Measurements from ENCODE around the gene RPS6KA5. TPM values are rescaled to one million over a fixed set of nuclear protein-coding genes. Genes with fewer than 3 reads are reported as not detected.

Gene RPS6KA5
- total RNA-seq, 1 donor from 2014 or later, result 11.3 TPM

DNA sequence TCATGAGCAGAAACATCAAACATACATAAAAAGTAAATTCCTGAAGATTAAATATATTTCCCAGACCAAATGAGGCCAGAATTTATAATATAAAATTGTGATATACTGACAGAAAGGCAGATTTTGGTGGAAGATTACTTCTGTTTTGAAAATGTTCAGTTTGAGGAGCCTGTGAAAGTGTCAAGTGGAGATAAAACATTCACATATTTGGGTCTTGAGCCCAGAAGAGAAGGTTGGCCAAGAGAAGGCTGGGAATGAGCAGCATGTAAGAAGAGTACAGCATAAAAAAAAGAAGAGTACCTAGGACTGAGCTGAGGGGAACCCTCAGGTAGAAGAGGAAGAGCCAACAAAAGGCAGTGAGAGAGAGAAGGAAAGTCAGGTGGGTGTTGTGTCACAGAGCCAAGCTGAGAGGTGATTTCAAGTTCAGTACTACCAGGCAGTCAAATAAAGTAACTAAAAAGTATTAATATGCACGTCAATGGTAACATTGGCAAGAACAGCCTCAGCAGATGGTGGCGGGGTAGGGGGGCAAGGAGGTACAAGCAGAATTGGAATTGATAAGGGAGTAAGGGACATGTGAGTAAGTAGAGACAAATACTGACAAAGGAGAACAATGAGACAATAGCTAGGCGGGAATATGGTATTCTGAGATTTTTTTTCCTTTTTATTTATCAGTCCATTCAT lies 123.5 kb downstream of the RPS6KA5 start:
- no peak for DNase-seq
- no peaks in the 10 kb centered on the region for H3K27me3 ChIP-seq (ENCODE audit: low read depth)
- H3K27ac ChIP-seq, result no peak overlapping the region
- TF ChIP-seq CTCF (IDR thresholded peaks at IDR 0.05), result no peak
- H3K4me1 ChIP-seq, result no peaks in the 10 kb centered on the region
- H3K9me3 ChIP-seq, result peaks cover 14% of the 10 kb centered on the region
- intact Hi-C loops (cut with DNase I), result no loop called here
- H3K36me3 ChIP-seq, result no peaks in the 10 kb centered on the region
- H3K4me3 ChIP-seq, result no peak overlapping the region
- no peak for ATAC-seq

GRCh38 chr14:90924621-90925340 lies 135.7 kb downstream of the RPS6KA5 start:
- TF ChIP-seq CTCF (IDR thresholded peaks at IDR 0.05), result no peak
- Histone ChIP-seq H3K36me3 (no peaks in the 10 kb centered on the region), H3K4me1 (no peaks in the 10 kb centered on the region), H3K27ac (no peak overlapping the region), H3K4me3 (no peak overlapping the region), H3K27me3 (ENCODE audit: low read depth) (no peaks in the 10 kb centered on the region), H3K9me3 (no peaks in the 10 kb centered on the region)
- intact Hi-C loops (cut with DNase I), result no loop called here
- ATAC-seq (no peak), DNase-seq (no peak)

GRCh38 chr14:90922141-90922540 lies 138.3 kb downstream of the RPS6KA5 start:
- no peaks in the 10 kb centered on the region for H3K9me3 ChIP-seq
- peaks cover 4% of the 10 kb centered on the region for H3K36me3 ChIP-seq
- H3K27me3 ChIP-seq (ENCODE audit: low read depth), result no peaks in the 10 kb centered on the region
- no peak for TF ChIP-seq CTCF (IDR thresholded peaks at IDR 0.05)
- ATAC-seq (no peak), DNase-seq (no peak)
- H3K4me1 ChIP-seq, result no peaks in the 10 kb centered on the region
- no peak overlapping the region for H3K4me3 ChIP-seq
- intact Hi-C loops (cut with DNase I), result no loop called here
- no peak overlapping the region for H3K27ac ChIP-seq

- no peaks in the 10 kb centered on the region for H3K27me3 ChIP-seq (ENCODE audit: low read depth)
- H3K27ac ChIP-seq, result no peak overlapping the region
- no peak overlapping the region for H3K4me3 ChIP-seq
- H3K36me3 ChIP-seq, result no peaks in the 10 kb centered on the region
- H3K9me3 ChIP-seq, result no peaks in the 10 kb centered on the region
- no peak for TF ChIP-seq CTCF (IDR thresholded peaks at IDR 0.05)
- DNase-seq, result no peak
- intact Hi-C loops (cut with DNase I), result no loop called here
- ATAC-seq, result no peak
- H3K4me1 ChIP-seq, result no peaks in the 10 kb centered on the region
Observed at GRCh38 chr14:90911121-90911520, 149.3 kb downstream of the RPS6KA5 start.

GRCh38 chr14:90907178-90907577 lies 153.3 kb downstream of the RPS6KA5 start:
- ATAC-seq (no peak), DNase-seq (no peak)
- H3K27ac ChIP-seq, result no peak overlapping the region
- intact Hi-C loops (cut with DNase I), result loop anchor here (10.0 kb wide), 1 partner anchor 378 kb away; no protein-coding TSS in a partner anchor
- H3K4me3 ChIP-seq, result no peak overlapping the region
- no peaks in the 10 kb centered on the region for H3K9me3 ChIP-seq
- no peaks in the 10 kb centered on the region for H3K27me3 ChIP-seq (ENCODE audit: low read depth)
- TF ChIP-seq CTCF (IDR thresholded peaks at IDR 0.05), result no peak
- H3K36me3 ChIP-seq, result no peaks in the 10 kb centered on the region
- no peaks in the 10 kb centered on the region for H3K4me1 ChIP-seq
